GM18870 (cell line): ENCODE results near the gene SIX2.

Experiments
- ATAC-seq: cut with Tn5 transposase; IDR thresholded peaks from one replicate; pipeline ENCODE4 v1.9.1; 2021; ENCODE audit warnings: moderate library complexity; ENCODE audit not compliant: unreplicated experiment

SIX2 gene

GRCh38 chr2:44967727-44968432, 41.4 kb downstream of the SIX2 start:
- ATAC-seq, result no peak

GRCh38 chr2:44967056-44967455, 42.2 kb downstream of the SIX2 start:
- no peak for ATAC-seq

- no peak for ATAC-seq
Measured at GRCh38 chr2:44965684-44966083, 43.6 kb downstream of the SIX2 start.

- ATAC-seq, result no peak
Measured at GRCh38 chr2:44964752-44965236, 44.5 kb downstream of the SIX2 start.

GRCh38 chr2:44962176-44962695, 47.0 kb downstream of the SIX2 start:
- no peak for ATAC-seq

- no peak for ATAC-seq
Measured at GRCh38 chr2:44960871-44961270, 48.4 kb downstream of the SIX2 start.

- no peak for ATAC-seq
Measured at GRCh38 chr2:44959855-44960254, 49.4 kb downstream of the SIX2 start.

- no peak for ATAC-seq
Measured at GRCh38 chr2:44957656-44958327, 51.5 kb downstream of the SIX2 start.

GRCh38 chr2:44956843-44957242, 52.4 kb downstream of the SIX2 start:
- ATAC-seq, result no peak

- ATAC-seq, result no peak
Measured at GRCh38 chr2:44955593-44956392, 53.5 kb downstream of the SIX2 start.
